Measurements from ENCODE around the gene NSUN3.

GRCh38 chr3:94089126-94089525 is 26.3 kb downstream of the NSUN3 start:
- no peak for TF ChIP-seq CTCF (IDR thresholded peaks at IDR 0.05; ENCODE audit: insufficient read depth, low read length, poor library complexity, severe bottlenecking)
- no peak for TF ChIP-seq EZH2phosphoT487 (conservative IDR thresholded peaks at IDR 0.05; ENCODE audit: low read length)
